Measurements from ENCODE around the gene SPDYC. TPM values are rescaled to one million over a fixed set of nuclear protein-coding genes. Genes with fewer than 3 reads are reported as not detected.

Gene SPDYC
- total and polyA plus RNA-seq, 9 of the 15 experiments (the other 6 are each of a cell fraction or from before 2014, with no cell fraction given), result 4.4 to 18.8 (median 9.2) TPM

DNA sequence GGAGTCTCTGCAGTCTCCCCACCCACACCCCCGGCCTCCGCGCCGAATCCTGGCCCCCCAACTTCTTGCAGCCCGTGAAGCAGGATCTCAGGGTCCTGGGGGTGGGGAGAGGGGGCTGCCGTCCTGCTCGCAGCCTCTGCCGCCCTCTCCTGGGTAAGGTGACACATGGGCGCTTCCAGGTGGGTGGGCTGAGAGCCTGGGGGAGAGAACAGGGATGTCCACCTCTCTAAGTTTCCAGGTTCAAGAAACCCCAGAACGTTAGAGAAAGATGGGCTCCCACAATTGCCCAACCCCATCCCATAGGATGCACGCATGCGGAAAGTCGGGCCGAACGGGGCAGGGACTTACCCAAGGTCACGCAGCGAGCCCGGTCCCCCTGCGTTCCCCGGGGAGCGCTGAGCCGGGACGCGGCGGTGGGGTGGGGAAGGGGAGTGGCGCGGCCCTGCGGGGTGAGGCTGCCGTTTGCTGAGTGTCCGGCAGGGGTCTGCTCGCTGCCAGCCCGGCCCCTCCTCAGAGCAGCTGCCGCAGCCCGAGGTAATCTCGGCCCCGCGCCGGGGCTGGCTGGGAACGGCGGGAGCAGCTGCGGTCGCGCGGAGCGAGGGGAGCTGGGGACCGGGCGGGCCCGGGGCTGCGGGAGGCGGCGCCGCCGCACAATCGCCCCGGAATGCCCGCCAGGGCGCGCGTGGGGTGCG lies 11.0 kb downstream of the SPDYC start (continued):
- TF ChIP-seq, protein P1, sequence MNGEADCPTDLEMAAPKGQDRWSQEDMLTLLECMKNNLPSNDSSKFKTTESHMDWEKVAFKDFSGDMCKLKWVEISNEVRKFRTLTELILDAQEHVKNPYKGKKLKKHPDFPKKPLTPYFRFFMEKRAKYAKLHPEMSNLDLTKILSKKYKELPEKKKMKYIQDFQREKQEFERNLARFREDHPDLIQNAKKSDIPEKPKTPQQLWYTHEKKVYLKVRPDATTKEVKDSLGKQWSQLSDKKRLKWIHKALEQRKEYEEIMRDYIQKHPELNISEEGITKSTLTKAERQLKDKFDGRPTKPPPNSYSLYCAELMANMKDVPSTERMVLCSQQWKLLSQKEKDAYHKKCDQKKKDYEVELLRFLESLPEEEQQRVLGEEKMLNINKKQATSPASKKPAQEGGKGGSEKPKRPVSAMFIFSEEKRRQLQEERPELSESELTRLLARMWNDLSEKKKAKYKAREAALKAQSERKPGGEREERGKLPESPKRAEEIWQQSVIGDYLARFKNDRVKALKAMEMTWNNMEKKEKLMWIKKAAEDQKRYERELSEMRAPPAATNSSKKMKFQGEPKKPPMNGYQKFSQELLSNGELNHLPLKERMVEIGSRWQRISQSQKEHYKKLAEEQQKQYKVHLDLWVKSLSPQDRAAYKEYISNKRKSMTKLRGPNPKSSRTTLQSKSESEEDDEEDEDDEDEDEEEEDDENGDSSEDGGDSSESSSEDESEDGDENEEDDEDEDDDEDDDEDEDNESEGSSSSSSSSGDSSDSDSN (IDR thresholded peaks at IDR 0.05; ENCODE audit: borderline replicate concordance in 1 of 2, low read depth in 2 of 2, low read length in 2 of 2), result peak in 1 of 2 experiments; percentile 68; a peak in 1 of 4 replicates
- TF ChIP-seq ZNF274 (IDR thresholded peaks at IDR 0.05; ENCODE audit: borderline replicate concordance, low read depth, low read length) (no peak), ID3 (CRISPR knock-in tag; IDR thresholded peaks at IDR 0.05) (no peak), ID3 (tag; IDR thresholded peaks at IDR 0.05) (0 out of 2 replicates have a peak, but pooled peaks have one; percentile 26), RAD21 (CRISPR knock-in tag; conservative IDR thresholded peaks at IDR 0.05 in 1 of 2, IDR thresholded peaks at IDR 0.05 in 1 of 2) (peak; percentile 64 to 73), HOXB6 (CRISPR knock-in tag; IDR thresholded peaks at IDR 0.05; ENCODE audit: borderline replicate concordance) (no peak), SRSF7 (optimal IDR thresholded peaks at IDR 0.05; ENCODE audit: low read depth, low read length) (no peak), FOXJ2 (tag; IDR thresholded peaks at IDR 0.05) (no peak), ARID4B (CRISPR knock-in tag; IDR thresholded peaks at IDR 0.05) (peak; percentile 85), RBM17 (IDR thresholded peaks at IDR 0.05; ENCODE audit: borderline replicate concordance, low read depth, low read length) (no peak), TARDBP (IDR thresholded peaks at IDR 0.05) (0 out of 2 replicates have a peak, but pooled peaks have one; percentile 68), ZC3H8 (IDR thresholded peaks at IDR 0.05) (no peak), SIN3B (IDR thresholded peaks at IDR 0.05; ENCODE audit: low read depth) (peak; percentile 19; the same call in 1 of the 2 replicates)
- TF ChIP-seq, protein P2, sequence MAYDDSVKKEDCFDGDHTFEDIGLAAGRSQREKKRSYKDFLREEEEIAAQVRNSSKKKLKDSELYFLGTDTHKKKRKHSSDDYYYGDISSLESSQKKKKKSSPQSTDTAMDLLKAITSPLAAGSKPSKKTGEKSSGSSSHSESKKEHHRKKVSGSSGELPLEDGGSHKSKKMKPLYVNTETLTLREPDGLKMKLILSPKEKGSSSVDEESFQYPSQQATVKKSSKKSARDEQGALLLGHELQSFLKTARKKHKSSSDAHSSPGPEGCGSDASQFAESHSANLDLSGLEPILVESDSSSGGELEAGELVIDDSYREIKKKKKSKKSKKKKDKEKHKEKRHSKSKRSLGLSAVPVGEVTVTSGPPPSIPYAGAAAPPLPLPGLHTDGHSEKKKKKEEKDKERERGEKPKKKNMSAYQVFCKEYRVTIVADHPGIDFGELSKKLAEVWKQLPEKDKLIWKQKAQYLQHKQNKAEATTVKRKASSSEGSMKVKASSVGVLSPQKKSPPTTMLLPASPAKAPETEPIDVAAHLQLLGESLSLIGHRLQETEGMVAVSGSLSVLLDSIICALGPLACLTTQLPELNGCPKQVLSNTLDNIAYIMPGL (CRISPR knock-in tag; IDR thresholded peaks at IDR 0.05), result peak; percentile 79
- TF ChIP-seq, protein P3, sequence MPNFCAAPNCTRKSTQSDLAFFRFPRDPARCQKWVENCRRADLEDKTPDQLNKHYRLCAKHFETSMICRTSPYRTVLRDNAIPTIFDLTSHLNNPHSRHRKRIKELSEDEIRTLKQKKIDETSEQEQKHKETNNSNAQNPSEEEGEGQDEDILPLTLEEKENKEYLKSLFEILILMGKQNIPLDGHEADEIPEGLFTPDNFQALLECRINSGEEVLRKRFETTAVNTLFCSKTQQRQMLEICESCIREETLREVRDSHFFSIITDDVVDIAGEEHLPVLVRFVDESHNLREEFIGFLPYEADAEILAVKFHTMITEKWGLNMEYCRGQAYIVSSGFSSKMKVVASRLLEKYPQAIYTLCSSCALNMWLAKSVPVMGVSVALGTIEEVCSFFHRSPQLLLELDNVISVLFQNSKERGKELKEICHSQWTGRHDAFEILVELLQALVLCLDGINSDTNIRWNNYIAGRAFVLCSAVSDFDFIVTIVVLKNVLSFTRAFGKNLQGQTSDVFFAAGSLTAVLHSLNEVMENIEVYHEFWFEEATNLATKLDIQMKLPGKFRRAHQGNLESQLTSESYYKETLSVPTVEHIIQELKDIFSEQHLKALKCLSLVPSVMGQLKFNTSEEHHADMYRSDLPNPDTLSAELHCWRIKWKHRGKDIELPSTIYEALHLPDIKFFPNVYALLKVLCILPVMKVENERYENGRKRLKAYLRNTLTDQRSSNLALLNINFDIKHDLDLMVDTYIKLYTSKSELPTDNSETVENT (CRISPR knock-in tag; IDR thresholded peaks at IDR 0.05), result peak; percentile 79
